ENCODE data around the gene TMPRSS2.

TMPRSS2 gene

GRCh38 chr21:41507521-41508414 is at the start of gene TMPRSS2:
Gene TMPRSS2, minus strand, starts transcription at chr21:41508158. Its CDS starts 10,025 bp downstream, at chr21:41498133.
- no peak for DNase-seq

GRCh38 chr21:41555057-41555456 is 47.1 kb upstream of the TMPRSS2 start:
- no peak for DNase-seq

GRCh38 chr21:41552254-41552653 is 44.3 kb upstream of the TMPRSS2 start:
- no peak for DNase-seq

GRCh38 chr21:41548781-41549180 is 40.8 kb upstream of the TMPRSS2 start:
- peak; percentile 7 for DNase-seq

GRCh38 chr21:41547111-41547510 is 39.2 kb upstream of the TMPRSS2 start:
- DNase-seq = no peak

- DNase-seq = no peak
Measured at GRCh38 chr21:41545500-41546359, 37.8 kb upstream of the TMPRSS2 start.

GRCh38 chr21:41542727-41543126 is 34.8 kb upstream of the TMPRSS2 start:
- no peak for DNase-seq

- DNase-seq = no peak
Measured at GRCh38 chr21:41537356-41537755, 29.4 kb upstream of the TMPRSS2 start.

- DNase-seq = no peak
Measured at GRCh38 chr21:41536827-41537103, 28.8 kb upstream of the TMPRSS2 start.

GRCh38 chr21:41536076-41536826 is 28.3 kb upstream of the TMPRSS2 start:
- DNase-seq = no peak

- no peak for DNase-seq
Measured at GRCh38 chr21:41530366-41530765, 22.4 kb upstream of the TMPRSS2 start.

- DNase-seq = no peak
Measured at GRCh38 chr21:41529769-41530168, 21.8 kb upstream of the TMPRSS2 start.

- DNase-seq = no peak
Measured at GRCh38 chr21:41526478-41527087, 18.6 kb upstream of the TMPRSS2 start.

GRCh38 chr21:41523175-41523574 is 15.2 kb upstream of the TMPRSS2 start:
- DNase-seq = no peak

GRCh38 chr21:41521489-41522027 is 13.6 kb upstream of the TMPRSS2 start:
- DNase-seq = no peak

GRCh38 chr21:41520560-41521442 is 12.8 kb upstream of the TMPRSS2 start:
- DNase-seq = no peak

- no peak for DNase-seq
Measured at GRCh38 chr21:41519806-41520559, 12.0 kb upstream of the TMPRSS2 start.

GRCh38 chr21:41518757-41519156 is 10.8 kb upstream of the TMPRSS2 start:
- DNase-seq = no peak

GRCh38 chr21:41511858-41512257 is 3.9 kb upstream of the TMPRSS2 start:
- DNase-seq = no peak

- DNase-seq = no peak
Measured at GRCh38 chr21:41510500-41510899, 2.5 kb upstream of the TMPRSS2 start.

GRCh38 chr21:41509733-41510132 is 1.8 kb upstream of the TMPRSS2 start:
- DNase-seq = no peak

All from NCI-H1092 treated with DMSO at 0.1 percent for 48 hours (cell line).